NCI-H345 treated with DMSO at 0.1 percent for 48 hours (cell line): ENCODE data around the gene STK25.

Experiments used
- DNase-seq: peaks from one replicate; lab custom pipeline; 2025; ENCODE audit not compliant: unreplicated experiment; lab: John Stamatoyannopoulos, UW

Gene STK25

DNA sequence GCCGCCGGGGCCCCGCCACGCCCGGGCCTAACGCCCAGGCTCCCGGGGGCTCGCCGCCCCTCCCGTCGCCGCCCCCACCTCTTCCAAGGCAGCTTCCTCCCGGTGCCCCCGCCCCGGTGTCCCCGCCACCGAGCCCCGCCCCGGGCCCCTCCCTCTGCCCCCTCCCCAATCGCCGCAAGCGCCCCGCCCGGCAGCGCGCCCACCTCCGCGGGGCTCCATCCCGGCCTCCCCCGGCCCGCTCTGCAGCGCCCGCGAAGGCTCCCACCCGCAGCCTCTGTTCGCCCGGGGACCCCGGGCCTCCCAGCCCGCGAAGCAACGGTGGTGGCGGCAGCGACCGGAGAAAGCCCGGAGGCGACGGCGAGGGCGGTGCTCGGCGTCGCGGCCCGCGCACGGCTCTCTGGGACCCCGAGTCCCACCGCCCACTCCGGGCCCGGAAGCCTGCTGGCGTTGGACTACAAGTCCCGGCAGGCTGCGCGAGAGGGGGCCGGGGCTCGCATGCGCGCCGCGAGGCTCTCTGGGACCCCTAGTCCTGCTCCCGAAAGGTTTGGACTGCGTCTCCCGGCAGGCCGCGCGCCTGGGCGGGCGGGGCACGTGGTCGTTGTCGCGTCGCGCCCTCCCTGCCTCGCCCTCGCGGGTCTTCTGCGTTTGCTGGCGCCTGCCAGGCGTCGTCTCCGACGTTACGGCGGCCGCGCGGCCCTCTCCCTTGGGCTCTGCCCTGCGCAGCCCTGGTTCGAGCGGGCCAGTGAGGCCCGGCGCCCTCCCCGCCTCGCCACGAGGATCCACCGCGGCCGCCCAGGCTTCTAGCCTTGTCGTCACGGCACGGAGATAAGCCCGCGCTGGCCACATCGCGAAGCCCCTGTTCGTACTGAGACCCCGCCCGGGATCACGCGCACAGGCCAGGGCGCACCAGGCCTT lies at the start of gene STK25:
TSS of gene STK25 (minus strand) at position 345 of the 915 bp plus-strand sequence. CDS start 549 bp downstream, outside the sequence.
- peak; percentile 88 for DNase-seq

DNA sequence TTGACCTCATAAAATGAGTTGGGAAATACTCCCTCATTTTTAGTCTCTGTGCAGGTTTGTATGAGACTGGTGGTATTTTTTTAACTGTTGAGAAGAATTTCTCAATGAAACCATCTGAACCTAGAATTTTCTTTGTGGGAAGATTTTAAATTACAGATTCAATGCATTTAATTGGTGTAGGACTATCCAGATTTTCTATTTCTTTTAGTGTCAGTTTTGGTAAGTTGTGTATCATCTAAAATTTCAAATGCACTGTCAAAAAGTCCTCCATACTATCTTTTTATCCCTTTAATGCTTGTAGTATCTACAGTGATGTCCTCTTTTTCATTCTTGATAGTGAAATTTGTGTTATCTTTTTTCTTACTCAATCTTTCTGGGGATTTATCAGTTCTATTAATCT lies 48.4 kb upstream of the STK25 start:
- DNase-seq: no peak

DNA sequence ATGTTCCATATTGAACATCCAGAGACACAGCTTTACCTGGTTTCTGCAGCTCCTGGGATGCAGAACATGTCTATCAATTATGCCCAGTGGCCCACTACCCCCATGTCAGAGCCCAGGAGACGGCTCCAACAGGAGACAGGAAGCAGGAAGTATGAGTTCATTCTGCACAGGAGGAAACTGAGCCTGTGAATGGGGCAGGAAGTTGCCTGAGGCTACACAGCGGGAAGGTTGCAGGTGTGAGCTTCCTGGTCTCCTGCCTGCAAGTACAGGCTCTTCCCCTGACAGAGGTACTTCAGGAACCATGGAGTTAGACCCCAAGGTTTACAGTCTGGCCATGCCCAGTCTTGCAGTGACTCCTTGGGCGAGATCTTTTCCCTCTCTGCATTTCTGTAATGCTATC lies 47.3 kb upstream of the STK25 start:
- DNase-seq: no peak

DNA sequence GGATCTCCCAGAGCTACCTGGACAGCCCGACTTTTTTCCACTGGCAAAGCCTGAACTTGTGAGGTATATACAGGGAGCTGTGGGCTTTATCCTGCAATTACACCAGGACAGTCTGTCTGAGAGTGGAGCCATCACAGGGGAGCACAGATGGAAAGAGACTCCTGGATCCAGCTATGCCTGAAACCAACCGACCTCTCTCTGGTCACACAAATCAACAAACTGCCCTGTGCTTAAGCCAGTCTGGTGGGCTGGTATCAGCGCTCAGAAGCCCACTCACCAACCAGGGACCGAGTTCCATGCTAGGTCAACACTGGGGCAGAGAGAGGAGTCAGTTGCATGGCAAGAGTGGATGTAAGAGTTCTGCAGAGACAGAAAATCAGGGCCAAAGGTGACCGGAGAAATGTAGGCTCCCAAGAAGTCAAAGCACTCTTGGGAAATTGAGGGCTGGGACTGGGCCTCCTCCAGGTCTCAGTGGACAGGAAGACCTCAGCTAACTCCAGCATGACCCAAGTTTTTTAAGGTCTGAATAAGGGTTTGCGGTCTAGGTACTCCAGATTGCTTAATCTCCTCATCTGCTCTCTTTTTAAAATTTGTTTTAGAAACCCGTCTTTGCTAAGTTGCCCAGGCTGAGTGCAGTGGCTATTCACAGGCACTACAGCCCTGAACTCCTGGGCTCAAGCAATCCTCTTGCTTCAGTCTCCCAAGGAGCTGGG lies 46.4 kb upstream of the STK25 start:
- no peak for DNase-seq

DNA sequence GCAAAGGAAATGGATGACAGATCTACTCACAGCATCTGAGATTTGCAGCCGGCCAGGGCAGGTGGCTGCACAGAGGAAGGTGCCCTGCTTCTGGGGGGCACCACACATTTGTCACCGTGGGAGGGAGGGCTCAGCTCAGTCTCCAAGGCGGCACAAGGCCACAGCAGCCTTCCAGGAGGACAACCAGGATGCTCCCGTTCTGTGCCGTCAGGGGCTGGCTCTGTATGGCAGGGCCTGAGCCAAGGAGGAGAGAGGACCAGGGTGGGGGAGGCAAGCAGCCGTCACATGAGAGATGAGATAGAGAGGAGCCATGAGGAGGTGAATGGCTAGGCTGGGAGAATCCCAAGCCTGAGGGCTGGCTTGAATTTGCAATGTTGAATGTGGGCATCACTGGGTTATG lies 45.6 kb upstream of the STK25 start:
- no peak for DNase-seq

DNA sequence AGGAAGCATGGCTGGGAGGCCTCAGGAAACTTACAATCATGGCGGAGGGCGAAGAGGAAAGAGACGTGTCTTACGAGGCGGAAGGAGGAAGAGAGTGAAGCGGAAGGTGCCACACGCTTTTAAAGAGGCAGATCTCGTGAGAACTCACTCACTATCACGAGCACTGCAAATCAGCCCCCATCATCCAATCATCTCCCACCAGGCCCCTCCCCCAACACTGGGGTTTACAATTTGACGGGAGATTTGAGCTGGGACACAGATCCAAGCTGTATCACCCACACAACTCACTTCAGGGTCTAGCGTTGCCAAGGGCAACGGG lies 45.1 kb upstream of the STK25 start:
- DNase-seq: no peak

DNA sequence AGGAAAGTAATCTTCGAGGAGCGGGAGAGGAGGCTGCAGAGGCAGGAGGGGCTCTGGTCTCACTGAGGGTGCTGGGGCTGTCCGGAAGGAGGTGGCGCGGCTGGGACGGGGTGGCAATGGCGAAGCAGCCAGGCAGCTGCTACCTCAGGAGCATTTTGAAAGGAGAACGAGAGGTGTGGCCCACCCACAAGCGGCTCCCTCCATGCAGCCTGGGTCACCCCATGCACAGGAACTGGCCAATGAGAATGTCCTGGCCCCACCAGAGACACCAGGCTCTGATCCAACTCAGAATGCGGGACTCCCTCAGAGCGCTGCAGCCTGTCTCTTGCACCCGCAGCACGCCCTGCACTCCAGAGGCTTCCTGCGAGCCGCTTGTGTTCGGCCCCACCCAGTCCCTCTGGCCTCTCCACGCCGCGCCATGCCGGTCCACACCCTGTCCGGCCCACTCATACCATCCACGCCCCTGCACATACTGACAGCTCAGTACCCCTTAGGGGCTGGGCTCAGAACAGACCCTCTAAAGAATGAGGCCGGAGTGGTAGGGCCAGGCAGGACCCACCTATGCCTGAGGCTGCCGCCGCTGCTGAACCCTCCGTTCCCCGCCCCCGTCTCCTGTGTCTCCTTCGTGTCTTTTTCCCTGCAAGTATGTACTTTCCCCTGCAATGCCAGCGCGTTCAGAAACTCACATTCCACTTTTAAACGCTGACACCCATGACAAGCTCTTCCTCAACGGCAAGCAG lies 43.8 kb upstream of the STK25 start:
- DNase-seq: no peak

DNA sequence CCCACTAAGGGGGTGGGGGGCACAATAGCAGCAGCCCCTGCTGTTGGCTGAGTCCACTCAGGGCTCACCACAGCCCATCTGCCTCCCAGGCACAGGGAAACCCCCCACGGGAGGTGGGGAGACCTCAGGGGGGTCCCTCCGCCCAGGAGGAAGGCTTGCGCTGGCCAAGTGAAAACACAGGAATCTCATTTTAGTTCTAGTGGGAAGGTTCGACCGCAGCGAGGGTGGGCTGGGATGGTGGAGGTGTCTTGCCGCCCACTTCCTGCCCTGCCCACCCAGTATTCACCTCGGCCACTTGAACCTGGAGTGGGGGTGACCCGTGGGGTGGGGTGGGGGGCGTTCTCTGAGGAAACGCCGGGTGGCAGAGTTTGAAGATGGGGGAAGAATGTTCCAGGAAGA lies 43.2 kb upstream of the STK25 start:
- no peak for DNase-seq

DNA sequence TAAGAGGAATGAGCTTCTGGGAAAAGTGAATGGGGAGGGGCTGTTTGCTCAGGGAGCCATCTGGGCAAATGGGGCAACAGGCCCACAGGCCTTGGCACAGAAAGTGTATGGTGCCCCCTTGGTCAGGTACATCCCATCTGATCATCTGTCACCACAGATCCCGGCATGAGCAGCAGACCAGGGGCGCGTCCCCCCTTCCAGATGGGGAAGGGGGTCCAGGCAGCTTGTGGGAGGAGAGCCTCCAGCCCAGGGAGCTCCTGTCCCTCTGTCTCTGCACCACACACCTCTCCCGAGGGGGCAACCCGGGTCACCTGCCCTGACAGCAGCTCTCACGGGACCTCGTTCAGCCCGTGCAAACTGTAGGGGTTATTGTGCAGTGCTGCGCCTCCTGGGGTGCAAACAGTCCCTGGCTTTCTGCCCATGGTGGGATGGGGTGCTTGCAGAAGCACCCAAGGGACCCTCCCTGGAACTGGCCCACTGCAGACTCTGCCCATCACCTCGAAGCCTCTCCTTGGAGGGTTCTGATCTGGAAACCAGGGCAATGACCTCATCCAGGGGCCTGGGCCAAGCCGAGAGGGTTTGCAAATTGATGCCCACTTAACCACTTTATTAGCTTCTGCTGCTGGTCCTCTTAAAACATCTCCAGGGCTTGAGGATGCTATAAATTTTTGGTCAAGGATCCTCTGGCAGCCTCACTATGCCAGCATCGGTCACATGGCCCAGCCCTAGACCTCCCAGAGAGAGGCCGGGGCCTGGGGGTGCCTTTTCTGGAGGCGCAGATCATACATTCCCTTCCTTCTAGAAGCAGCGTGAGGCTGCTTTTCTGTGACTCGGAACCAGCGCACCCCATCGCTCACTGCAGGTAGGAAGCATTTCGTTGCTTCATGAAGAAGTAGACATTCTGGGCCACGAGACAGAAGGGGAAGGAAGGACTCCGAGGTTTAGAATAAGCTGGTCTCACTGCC lies 42.5 kb upstream of the STK25 start:
- no peak for DNase-seq

DNA sequence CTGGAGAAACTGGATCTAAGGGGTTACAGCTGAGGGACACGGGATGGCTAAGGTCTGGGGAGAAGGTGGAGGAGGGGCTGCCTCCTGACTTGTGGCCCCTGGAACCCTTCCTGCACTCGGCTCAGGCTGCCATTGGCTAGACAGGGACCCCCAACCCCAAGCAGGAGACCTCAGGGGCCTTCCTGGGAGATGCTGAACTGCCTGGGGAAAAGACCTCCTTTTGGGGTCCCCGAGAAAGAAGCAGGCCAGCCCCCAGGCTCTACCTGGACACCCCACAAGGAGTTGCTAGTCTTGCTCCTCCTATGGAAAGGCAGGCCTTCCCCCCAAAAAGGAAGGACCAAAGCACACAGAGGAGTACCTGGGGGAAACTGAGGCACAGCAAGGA lies 40.1 kb upstream of the STK25 start:
- DNase-seq: no peak

DNA sequence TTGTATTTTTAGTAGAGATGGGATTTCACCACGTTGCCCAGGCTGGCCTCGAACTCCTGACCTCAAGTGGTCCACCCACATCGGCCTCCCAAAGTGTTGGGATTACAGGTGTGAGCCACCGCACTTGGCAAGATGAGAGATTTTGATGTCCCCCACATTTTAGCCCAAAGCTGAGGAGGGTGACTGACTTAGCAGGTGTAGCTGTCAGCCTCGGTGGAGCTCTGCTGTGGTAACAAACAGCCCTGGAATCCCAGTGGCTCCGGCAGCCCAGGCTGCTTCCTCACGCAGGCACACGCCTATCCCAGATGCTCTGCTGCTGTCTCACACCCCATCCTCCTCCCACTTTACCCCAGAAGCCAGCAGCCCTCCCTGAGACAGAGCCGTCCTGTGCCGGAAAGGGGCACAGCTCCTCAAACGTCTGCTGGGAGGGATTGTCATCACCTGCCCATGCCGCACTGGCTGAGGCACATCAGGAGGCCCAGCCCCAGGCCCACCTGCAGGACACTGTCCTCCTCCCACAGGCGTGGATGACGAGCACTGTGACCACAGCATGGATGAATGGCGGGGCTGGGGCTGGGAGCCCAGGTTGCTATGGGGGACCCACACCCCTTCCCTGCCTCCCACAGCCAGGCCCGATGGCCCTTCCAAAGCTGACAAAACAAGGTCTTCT lies 39.5 kb upstream of the STK25 start:
- DNase-seq: no peak

DNA sequence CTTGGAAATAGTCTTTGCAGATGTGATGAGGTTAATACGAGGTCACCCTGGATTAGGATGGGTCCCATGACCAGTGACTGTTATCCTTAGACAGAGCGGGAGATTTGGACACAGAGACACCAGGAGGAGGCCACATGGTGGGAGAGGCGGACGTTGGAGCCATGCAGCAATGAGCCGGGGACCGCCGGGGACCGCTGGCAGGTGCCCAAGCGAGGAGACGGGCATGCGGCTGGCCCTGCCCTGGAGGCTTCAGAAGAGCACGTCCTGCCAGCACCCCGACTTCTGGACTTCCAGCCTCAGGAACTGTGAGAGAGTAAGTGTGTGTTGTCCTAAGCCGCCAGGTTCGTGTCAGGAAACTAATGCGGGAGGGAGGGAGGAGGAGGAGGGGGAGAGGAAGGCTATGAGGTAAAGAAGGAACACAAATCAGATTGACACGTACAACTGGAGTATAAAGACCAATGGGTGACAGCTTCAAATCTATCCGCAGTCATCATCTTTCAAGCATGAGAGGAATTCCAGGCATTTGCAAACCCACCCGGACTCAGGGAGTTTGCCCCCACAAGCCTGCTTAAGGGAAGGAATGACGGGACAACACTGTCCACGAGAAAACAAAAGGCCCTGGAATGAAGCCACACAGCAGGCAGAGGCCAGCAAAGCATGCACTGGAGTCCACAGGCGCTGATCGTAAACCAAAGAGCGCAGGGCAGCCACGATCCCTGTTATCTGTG lies 38.6 kb upstream of the STK25 start:
- DNase-seq: no peak

DNA sequence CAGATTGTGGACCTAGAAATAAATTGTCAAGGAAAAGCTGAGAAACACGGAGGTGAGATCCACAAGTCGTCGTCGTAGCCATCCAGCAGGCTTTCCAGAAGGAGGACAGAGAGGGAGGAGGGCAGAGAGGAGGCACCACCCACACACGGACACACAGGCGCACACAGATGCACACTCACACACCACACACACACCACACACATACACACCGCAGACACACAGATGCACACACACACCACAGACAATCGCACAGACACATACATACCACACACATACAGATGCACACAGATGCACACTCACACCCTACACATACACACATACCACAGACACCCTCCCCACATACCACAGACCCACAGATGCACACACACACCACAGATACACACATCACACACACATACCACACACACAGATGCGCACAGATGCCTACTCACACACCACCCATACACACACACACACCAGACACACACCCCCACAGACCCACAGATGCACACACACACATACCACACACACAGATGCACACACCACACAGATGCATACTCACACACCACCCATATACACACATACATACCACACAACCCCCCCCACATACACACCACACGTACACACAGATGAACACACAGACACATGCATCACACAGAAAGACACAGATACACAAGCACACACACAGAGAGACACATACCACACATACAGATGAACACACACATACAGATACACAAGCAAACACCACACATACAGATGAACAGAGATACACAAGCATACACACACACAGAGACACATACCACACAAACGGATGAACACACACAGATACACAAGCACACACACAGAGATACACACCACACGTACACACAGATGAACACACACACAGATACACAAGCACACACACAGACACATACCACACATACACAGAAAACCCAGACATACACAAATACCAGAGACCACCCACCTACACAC lies 37.4 kb upstream of the STK25 start:
- DNase-seq: no peak

DNA sequence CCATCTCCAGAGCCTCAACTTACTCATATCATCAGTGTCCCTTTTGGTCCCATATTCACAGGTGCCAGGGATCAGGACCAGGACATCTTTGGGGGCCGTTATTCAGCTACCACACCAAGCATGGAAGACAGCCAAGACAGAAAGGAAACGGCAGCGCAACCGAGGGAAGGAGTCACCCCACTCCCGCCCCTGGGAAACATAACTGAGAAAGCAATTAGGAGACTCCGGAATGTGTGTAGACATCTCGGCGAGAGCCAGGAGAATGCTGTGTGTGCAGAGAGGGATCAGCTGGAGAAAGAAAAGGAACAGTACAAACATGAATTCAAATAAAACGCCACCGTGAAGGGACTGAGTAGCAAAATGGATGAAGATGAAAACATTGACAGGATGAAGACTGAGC lies 36.7 kb upstream of the STK25 start:
- no peak for DNase-seq

DNA sequence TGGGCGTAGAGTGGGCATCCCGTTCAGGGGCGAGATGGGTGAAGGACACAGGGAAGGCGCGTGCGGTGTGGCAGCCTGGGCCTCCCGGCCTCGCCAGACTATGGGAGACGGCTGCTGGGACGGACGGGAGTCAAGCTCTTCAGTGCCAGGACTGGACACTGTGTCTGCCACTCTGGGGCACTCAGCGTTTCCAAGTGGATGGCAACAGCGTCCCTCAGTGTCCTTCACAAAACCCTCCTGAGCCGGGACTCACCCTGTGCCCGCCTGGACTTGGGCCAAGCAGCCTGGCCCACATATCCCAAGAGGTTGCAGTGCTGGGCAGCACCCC lies 33.9 kb upstream of the STK25 start:
- no peak for DNase-seq

DNA sequence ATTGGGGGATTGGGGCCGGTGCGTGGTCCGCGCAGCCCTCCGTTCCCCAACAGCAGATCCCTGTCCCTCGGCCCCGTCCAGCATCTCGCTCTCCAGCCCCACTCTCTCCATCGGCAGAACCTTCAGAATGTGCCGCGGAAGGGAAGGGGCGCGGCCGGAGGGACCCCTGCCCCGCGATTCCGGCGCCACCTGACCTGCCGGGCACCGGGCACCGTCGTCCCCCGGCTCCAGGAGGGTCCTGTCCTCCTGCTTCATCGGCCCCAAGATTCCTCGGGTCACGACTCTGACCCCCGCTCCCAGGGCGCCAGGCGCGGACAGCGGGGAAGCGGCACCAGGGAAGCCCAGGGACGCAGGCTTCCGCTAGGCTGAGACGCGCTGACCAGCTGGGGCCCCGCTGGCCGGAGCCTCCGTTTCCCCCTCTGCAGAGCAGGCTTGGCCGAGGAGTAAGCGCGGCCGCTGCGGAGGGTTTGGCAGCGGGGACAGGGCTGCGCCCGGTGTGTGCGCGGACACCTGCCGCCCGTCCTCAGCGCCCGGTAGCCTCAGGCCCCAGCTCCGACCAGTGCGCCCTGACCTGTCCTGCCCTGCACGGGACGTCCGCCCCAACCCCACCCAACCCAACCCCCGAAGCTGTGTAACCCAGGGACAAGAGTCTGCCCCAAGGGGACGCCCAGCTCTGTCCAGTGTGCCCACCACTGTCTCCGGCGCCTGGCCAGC lies 33.3 kb upstream of the STK25 start:
- DNase-seq: no peak

DNA sequence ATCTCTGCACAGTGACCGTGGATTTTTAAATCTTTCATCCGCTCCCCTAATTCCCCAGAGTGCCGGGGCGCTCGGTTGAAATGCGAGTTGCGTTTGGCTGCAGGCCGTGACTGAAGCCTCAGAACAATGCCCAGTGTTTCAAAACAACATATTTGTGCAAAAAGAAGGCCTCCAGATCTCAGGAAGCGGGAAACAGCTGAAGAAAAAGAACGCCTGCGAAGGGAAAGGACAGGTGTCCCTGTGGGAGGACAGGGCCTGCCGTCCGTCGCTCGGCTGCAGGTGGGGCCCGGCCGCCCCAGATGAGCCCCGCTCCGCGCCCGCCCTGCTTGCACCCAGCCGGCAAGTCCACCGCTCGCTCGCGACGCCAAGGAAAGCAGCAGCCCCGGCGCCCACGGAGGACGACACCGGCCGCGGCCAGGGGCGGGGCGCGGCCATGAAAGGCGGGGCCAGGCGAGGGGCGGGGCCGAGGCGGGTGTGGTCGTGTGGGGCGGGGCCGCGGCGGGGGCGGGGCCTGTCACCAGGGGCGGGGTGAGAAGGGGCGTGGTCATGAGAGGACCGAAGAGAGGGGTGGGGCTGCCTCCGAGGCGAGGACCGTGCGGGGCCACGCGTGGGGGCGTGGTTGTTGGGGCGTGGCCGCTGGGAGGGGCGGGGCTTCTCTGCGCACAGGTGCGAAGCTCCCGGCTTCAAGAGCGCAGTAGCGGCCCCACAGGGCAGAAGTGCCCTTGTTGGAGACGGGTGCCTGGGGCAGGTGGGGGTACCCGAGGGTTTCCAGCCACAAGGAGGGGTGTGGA lies 32.6 kb upstream of the STK25 start:
- DNase-seq: no peak
